Upper lobe of left lung (tissue), 4 donors: ENCODE measurements around the gene CRABP1.

Source experiments
- CTCF ChIP-seq, 6 experiments: fragments of 450-650 bp in 4 of 6; fragments of 200-600 bp in 2 of 6; sonication (generic) in 2 of 6; IDR thresholded peaks; one replicate each; pipeline ENCODE4 v1.5.1; 2016 to 2019; ENCODE audit warnings: antibody characterized with exemption in 6 of 6
- EP300 ChIP-seq, 4 donors: sonication (generic); formaldehyde crosslinking; IDR thresholded peaks; one replicate each; pipeline ENCODE4 v1.5.1; 2017; ENCODE audit warnings: antibody characterized with exemption in 4 of 4, control low read depth in 2 of 4
- POLR2A ChIP-seq, 4 donors: fragments of 450-650 bp; IDR thresholded peaks; one replicate each; pipeline ENCODE4 v1.5.1; 2016 to 2017; ENCODE audit warnings: antibody characterized with exemption in 4 of 4, mild to moderate bottlenecking in 2 of 4
- POLR2AphosphoS5 ChIP-seq, 2 donors: sonication (generic); formaldehyde crosslinking; IDR thresholded peaks; one replicate each; pipeline ENCODE4 v1.5.1; 2017; ENCODE audit warnings: antibody characterized with exemption in 2 of 2

DNA sequence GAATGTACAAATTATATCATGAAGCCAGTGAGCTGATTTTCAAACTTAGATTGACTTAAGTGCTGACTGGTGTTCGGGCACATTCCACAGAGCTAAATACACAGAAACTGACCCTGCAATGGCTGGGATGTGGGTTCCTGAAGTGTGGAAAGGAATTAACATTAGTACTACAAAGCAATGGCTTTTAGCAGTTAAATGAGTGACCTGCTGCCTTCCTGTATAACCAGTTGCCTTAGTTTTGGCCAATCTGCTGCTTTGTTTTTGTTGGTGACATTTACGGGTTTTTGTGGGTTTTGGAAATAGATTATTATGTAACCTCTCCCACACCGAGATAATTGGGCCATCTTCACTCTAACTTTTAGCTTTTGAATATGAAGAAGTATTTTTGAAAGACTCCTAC, 38.3 kb upstream of the CRABP1 start:
- no peak for TF ChIP-seq POLR2A (IDR thresholded peaks at IDR 0.05)
- TF ChIP-seq CTCF (IDR thresholded peaks at IDR 0.05) = no peak
- no peak for TF ChIP-seq POLR2AphosphoS5 (IDR thresholded peaks at IDR 0.05)
- no peak for TF ChIP-seq EP300 (IDR thresholded peaks at IDR 0.05)
